ENCODE measurements around the gene EPHA8. TPM values are rescaled to one million over a fixed set of nuclear protein-coding genes. Genes with fewer than 3 reads are reported as not detected.

Gene EPHA8
- polyA plus RNA-seq, 1 experiment = not detected

DNA sequence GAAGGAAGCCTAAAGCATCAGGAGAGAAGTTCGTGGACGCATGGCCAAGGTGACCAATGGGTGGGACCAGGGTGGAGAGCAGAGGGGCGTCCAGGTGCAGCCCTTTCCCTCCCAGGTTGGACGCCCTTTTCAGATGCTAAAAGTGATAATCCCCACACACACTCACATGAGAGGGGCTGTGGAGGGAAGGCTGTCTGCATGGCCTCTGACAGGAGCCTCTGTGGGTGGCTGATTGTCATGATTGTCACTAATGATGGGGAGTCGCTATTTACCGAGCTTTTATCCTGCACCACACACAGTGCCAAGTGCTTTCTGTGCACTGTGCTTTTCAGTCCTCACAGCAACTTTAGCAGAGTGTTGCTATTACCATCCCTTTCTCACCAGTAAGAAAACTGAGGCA is 46.0 kb downstream of the EPHA8 start:
- no peak overlapping the region for H3K4me3 ChIP-seq (ENCODE audit: low read depth, low read length)
- TF ChIP-seq, protein P1, sequence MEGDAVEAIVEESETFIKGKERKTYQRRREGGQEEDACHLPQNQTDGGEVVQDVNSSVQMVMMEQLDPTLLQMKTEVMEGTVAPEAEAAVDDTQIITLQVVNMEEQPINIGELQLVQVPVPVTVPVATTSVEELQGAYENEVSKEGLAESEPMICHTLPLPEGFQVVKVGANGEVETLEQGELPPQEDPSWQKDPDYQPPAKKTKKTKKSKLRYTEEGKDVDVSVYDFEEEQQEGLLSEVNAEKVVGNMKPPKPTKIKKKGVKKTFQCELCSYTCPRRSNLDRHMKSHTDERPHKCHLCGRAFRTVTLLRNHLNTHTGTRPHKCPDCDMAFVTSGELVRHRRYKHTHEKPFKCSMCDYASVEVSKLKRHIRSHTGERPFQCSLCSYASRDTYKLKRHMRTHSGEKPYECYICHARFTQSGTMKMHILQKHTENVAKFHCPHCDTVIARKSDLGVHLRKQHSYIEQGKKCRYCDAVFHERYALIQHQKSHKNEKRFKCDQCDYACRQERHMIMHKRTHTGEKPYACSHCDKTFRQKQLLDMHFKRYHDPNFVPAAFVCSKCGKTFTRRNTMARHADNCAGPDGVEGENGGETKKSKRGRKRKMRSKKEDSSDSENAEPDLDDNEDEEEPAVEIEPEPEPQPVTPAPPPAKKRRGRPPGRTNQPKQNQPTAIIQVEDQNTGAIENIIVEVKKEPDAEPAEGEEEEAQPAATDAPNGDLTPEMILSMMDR (IDR thresholded peaks at IDR 0.05; ENCODE audit: insufficient read depth, low read depth, low read length) = no peak
- CTCF ChIA-PET = no interaction called here

DNA sequence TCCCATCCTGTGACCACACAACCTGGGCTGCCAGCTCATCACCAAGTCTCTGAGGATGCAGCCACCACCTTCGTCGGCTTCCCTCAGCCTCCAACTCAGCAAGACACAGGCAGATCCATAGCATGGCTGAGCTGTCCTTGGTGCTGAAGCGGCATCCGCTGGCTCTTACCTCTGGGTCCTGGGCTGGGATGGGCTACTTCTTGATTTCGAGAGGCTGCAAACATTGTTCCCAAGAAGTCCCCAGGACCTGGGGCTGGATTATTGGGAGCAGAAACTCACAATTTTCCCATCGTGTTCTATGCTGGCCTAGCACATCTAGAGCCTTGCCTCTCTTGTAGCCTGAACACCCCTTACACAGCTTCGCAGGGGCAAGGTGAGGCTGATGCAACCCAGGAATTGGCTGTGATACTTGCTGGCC is 48.2 kb downstream of the EPHA8 start:
- DNase-seq (ENCODE audit: low read depth) = no peak
- TF ChIP-seq, protein P1 (IDR thresholded peaks at IDR 0.05; ENCODE audit: insufficient read depth, low read depth, low read length) = no peak
- ChIA-PET CTCF (interaction anchor here (0.6 to 0.8 kb wide), 2 partner anchors 12 to 462 kb away, joined by 3 read pairs; no protein-coding TSS in a partner anchor), POLR2A (interaction anchor here (0.6 kb wide), 1 partner anchor 385 kb away, joined by 10 read pairs; no protein-coding TSS in a partner anchor)
- Histone ChIP-seq H3K36me3 (ENCODE audit: control insufficient read depth, insufficient read depth, low read length) (no peaks in the 10 kb centered on the region), H3K4me3 (ENCODE audit: low read depth, low read length) (no peak overlapping the region), H3K27me3 (ENCODE audit: control insufficient read depth, insufficient read depth, low read length) (peaks cover 14% of the 10 kb centered on the region)

More for the DNA sequence above, 46.0 kb downstream of the EPHA8 start:
- no peak for DNase-seq (ENCODE audit: low read depth)
- Histone ChIP-seq H3K36me3 (ENCODE audit: control insufficient read depth, insufficient read depth, low read length) (no peaks in the 10 kb centered on the region), H3K27me3 (ENCODE audit: control insufficient read depth, insufficient read depth, low read length) (peaks cover 13% of the 10 kb centered on the region)
- POLR2A ChIA-PET = no interaction called here

GRCh38 chr1:22612671-22613571 is 49.6 kb downstream of the EPHA8 start:
- Histone ChIP-seq H3K36me3 (ENCODE audit: control insufficient read depth, insufficient read depth, low read length) (no peaks in the 10 kb centered on the region), H3K4me3 (ENCODE audit: low read depth, low read length) (no peak overlapping the region), H3K27me3 (ENCODE audit: control insufficient read depth, insufficient read depth, low read length) (peaks cover 18% of the 10 kb centered on the region)
- ChIA-PET CTCF (no interaction called here), POLR2A (no interaction called here)
- no peak for DNase-seq (ENCODE audit: low read depth)
- TF ChIP-seq, protein P1 (IDR thresholded peaks at IDR 0.05; ENCODE audit: insufficient read depth, low read depth, low read length) = no peak

DNA sequence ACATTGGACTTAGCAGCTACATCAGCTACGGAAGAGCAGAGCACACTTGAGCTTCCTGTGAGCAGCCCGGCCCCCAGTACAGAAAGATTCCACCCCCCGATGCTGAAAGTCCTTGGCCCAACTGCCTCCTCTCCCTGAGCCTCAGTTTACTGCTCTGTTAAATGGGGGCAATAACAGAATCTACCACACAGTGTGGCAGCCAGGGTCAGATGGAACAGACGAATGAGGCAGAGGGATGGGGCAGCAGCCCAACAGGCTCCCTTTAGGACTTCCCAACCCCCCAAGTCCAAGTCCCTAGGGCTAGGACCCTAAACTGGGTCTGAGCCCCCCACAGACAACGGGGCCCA is 50.3 kb downstream of the EPHA8 start:
- ChIA-PET POLR2A (no interaction called here), CTCF (no interaction called here)
- Histone ChIP-seq H3K4me3 (ENCODE audit: low read depth, low read length) (no peak overlapping the region), H3K27me3 (ENCODE audit: control insufficient read depth, insufficient read depth, low read length) (peaks cover 18% of the 10 kb centered on the region), H3K36me3 (ENCODE audit: control insufficient read depth, insufficient read depth, low read length) (no peaks in the 10 kb centered on the region)
- TF ChIP-seq, protein P1 (IDR thresholded peaks at IDR 0.05; ENCODE audit: insufficient read depth, low read depth, low read length) = no peak
- no peak for DNase-seq (ENCODE audit: low read depth)

GRCh38 chr1:22613951-22614350 is 50.7 kb downstream of the EPHA8 start:
- CTCF ChIA-PET = no interaction called here
- H3K27me3 ChIP-seq (ENCODE audit: control insufficient read depth, insufficient read depth, low read length) = peaks cover 20% of the 10 kb centered on the region
- H3K36me3 ChIP-seq (ENCODE audit: control insufficient read depth, insufficient read depth, low read length) = no peaks in the 10 kb centered on the region
- POLR2A ChIA-PET = no interaction called here
- no peak for DNase-seq (ENCODE audit: low read depth)
- H3K4me3 ChIP-seq (ENCODE audit: low read depth, low read length) = no peak overlapping the region
- TF ChIP-seq, protein P1 (IDR thresholded peaks at IDR 0.05; ENCODE audit: insufficient read depth, low read depth, low read length) = no peak
